Suprapubic skin (tissue), 4 donors: ENCODE data around the gene GUCY1B1.

Experiments
- EP300 ChIP-seq: sonication (generic); formaldehyde crosslinking; IDR thresholded peaks from one replicate; pipeline ENCODE4 v1.6.1; 2017; ENCODE audit warnings: antibody characterized with exemption
- POLR2AphosphoS5 ChIP-seq, 3 donors: sonication (generic); formaldehyde crosslinking; IDR thresholded peaks; one replicate each; pipeline ENCODE4 v1.6.1; 2017; ENCODE audit warnings: antibody characterized with exemption in 3 of 3

DNA sequence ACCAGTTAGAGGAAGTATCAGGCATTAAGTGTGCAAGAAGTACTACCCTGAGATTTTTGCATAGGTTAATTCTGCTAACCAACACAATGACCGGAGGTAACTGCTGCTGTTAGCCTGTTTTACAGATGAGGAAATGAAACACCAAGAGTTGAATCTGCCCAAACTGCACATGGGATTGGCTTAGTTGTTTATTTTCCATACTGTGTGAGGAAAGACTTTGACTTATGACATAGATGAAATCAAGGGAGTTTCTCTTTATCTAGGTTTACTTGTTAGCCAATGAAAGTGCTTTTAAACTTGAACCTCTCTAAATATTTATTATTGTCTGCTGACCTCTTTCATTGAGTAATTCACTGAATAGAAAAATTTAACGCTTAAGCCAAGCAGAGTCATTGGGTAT lies 10.3 kb downstream of the GUCY1B1 start:
- TF ChIP-seq EP300 (no peak), POLR2AphosphoS5 (IDR thresholded peaks at IDR 0.05) (no peak)
